OCI-LY1 (cell line): ENCODE measurements around the gene MAN1C1.

Experiments
- CTCF ChIP-seq: fragments of 200-600 bp; sonication (generic), shearing (Covaris generic); IDR thresholded peaks from 2 replicates; pipeline ENCODE4 v1.5.1; 2017; ENCODE audit warnings: mild to moderate bottlenecking, antibody characterized with exemption, low read length, moderate library complexity, mixed read lengths
- EZH2 ChIP-seq: fragments of 200-600 bp; sonication (generic), shearing (Covaris generic); IDR thresholded peaks from 2 replicates; pipeline ENCODE4 v1.8.0; 2017; ENCODE audit warnings: borderline replicate concordance, mixed run types, mild to moderate bottlenecking, antibody characterized with exemption, low read length, moderate library complexity, mixed read lengths

- TF ChIP-seq CTCF = no peak
- no peak for TF ChIP-seq EZH2
These were observed 73.2 kb downstream of the MAN1C1 start for GRCh38 chr1:25689686-25690381.
